Superior temporal gyrus (tissue), 1 donor: ENCODE data around the gene PCDHGA4.
A peak's percentile ranks its signal among the peaks of the same experiment; 100 is the strongest.
"Not testable (repeated sequence)": the region's sequence is repeated elsewhere in the genome, so short reads cannot be mapped to it uniquely, and the experiment has no call there.

Experiments used
- DNase-seq: peaks from one replicate; pipeline ENCODE4 v3.0.0-alpha.2; 2016; ENCODE audit errors: extremely low spot score

The PCDHGA4 gene

DNA sequence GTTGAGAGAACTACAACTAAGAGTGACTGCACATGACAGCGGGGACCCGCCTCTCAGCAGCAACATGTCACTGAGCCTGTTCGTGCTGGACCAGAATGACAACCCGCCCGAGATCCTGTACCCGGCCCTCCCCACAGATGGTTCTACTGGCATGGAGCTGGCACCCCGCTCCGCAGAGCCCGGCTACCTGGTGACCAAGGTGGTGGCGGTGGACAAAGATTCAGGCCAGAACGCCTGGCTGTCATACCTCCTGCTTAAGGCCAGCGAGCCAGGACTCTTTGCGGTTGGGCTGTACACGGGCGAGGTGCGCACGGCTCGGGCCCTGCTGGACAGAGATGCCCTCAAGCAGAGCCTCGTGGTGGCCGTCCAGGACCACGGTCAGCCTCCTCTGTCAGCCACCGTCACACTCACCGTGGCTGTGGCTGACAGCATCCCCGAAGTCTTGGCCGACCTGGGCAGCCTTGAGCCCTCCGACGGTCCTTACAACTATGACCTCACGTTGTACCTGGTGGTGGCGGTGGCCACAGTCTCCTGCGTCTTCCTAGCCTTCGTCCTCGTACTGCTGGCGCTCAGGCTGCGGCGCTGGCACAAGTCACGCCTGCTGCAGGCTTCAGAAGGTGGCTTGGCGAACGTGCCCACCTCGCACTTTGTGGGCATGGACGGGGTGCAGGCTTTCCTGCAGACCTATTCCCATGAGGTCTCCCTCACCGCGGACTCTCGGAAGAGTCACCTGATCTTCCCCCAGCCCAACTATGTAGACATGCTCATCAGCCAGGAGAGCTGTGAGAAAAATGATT, 29.8 kb downstream of the PCDHGA4 start:
- DNase-seq, result no peak

DNA sequence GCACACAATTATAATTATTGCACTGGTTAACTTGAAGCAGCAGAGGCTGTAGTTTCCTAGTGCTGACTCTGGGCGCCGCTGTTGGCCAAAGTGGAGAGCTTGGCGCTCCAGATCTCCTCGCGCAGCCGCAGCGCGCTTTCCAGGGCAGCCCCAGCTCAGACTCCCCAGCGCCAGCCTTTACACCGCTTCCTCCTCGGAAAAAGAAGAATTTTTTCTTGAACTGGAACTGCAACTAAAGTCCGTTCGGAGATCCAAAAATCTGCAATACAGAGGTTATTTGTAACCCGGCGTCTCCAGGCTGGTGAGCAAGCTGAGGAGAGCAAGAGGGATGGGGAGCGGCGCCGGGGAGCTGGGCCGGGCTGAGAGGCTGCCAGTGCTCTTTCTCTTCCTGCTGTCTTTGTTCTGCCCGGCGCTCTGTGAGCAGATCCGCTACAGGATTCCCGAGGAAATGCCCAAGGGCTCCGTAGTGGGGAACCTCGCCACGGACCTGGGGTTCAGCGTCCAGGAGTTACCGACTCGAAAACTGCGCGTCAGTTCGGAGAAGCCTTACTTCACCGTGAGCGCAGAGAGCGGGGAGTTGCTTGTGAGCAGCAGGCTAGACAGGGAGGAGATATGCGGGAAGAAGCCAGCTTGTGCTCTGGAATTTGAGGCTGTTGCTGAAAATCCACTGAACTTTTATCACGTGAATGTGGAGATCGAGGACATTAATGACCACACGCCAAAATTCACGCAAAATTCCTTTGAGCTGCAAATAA, 32.9 kb downstream of the PCDHGA4 start, which contains the start of gene PCDHGB4:
Gene PCDHGB4 (plus strand): TSS at position 142 of the 755 bp plus-strand sequence. CDS start 187 bp downstream, at position 329.
- DNase-seq, result not testable (repeated sequence)

DNA sequence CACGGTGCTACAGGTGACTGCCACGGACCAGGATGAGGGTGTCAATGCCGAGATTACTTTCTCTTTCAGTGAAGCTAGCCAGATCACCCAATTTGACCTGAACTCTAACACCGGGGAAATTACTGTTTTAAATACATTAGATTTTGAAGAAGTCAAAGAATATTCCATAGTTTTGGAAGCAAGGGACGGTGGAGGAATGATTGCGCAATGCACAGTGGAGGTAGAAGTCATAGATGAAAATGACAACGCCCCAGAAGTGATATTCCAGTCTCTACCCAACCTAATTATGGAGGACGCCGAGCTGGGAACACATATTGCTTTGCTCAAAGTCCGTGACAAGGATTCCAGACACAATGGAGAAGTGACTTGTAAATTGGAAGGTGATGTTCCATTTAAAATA, 33.8 kb downstream of the PCDHGA4 start:
- DNase-seq, result no peak

DNA sequence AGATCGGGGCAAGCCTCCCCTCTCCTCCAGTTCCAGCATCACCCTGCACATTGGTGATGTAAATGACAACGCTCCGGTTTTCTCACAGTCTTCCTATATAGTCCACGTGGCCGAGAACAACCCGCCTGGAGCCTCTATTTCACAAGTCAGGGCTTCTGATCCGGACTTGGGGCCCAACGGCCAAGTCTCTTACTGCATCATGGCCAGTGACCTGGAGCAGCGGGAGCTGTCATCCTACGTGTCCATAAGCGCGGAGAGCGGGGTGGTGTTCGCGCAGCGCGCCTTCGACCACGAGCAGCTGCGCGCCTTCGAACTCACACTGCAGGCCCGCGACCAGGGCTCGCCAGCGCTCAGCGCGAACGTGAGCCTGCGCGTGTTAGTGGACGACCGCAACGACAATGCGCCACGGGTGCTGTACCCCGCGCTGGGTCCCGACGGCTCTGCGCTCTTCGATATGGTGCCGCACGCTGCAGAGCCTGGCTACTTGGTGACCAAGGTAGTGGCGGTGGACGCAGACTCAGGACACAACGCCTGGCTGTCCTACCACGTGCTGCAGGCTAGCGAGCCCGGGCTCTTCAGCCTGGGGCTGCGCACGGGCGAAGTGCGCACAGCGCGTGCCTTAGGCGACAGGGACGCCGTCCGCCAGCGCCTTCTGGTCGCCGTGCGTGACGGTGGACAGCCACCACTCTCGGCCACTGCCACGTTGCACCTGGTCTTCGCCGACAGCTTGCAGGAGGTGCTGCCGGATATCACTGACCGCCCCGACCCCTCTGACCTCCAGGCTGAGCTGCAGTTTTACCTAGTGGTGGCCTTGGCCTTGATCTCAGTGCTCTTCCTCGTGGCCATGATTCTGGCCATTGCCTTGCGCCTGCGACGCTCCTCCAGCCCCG, 34.6 kb downstream of the PCDHGA4 start:
- DNase-seq, result no peak

DNA sequence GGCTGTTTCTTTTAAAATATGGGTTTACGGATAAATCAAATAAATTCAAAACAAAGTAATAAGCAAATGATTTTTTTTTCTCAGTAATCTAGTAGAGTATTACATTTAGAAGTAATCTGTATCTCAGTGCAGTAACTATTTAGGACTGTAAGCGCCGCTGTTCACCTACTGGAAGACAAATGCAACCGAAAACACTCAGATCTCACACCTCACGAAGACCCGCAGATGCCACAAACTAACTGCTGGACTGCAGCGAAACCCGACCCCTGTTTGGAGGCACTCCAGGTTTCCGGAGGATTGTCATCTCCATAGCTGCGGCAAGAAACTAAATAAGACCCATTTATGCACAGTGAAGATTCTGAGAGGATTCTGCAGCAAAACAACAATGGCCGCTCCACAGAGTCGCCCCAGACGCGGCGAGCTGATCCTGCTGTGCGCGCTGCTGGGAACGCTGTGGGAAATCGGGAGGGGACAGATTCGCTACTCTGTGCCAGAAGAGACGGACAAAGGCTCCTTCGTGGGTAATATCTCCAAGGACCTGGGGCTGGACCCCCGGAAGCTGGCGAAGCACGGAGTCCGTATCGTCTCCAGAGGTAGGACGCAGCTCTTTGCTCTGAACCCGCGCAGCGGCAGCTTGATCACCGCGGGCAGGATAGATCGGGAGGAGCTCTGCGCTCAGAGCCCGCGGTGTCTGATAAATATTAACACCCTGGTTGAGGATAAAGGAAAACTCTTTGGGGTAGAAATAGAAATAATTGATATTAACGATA, 37.8 kb downstream of the PCDHGA4 start, which contains the start of gene PCDHGA8:
Gene PCDHGA8 (plus strand): TSS at position 205 of the 770 bp plus-strand sequence. CDS start 181 bp downstream, at position 386.
- no peak for DNase-seq

DNA sequence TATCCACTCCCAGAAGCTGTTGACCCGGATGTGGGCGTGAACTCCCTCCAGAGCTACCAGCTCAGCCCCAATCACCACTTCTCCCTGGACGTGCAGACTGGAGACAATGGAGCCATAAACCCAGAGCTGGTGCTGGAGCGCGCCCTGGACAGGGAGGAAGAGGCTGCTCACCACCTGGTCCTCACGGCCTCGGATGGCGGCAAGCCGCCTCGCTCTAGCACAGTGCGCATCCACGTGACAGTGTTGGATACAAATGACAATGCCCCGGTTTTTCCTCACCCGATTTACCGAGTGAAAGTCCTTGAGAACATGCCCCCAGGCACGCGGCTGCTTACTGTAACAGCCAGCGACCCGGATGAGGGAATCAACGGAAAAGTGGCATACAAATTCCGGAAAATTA, 38.4 kb downstream of the PCDHGA4 start:
- no peak for DNase-seq

DNA sequence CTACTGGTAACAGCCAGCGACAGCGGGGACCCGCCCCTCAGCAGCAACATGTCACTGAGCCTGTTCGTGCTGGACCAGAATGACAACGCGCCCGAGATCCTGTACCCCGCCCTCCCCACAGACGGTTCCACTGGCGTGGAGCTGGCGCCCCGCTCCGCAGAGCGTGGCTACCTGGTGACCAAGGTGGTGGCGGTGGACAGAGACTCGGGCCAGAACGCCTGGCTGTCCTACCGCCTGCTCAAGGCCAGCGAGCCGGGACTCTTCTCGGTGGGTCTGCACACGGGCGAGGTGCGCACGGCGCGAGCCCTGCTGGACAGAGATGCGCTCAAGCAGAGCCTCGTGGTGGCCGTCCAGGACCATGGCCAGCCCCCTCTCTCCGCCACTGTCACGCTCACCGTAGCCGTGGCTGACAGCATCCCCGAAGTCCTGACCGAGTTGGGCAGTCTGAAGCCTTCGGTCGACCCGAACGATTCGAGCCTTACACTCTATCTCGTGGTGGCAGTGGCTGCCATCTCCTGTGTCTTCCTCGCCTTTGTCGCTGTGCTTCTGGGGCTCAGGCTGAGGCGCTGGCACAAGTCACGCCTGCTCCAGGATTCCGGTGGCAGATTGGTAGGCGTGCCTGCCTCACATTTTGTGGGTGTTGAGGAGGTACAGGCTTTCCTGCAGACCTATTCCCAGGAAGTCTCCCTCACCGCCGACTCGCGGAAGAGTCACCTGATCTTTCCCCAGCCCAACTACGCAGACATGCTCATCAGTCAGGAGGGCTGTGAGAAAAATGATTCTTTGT, 39.8 kb downstream of the PCDHGA4 start:
- not testable (repeated sequence) for DNase-seq

DNA sequence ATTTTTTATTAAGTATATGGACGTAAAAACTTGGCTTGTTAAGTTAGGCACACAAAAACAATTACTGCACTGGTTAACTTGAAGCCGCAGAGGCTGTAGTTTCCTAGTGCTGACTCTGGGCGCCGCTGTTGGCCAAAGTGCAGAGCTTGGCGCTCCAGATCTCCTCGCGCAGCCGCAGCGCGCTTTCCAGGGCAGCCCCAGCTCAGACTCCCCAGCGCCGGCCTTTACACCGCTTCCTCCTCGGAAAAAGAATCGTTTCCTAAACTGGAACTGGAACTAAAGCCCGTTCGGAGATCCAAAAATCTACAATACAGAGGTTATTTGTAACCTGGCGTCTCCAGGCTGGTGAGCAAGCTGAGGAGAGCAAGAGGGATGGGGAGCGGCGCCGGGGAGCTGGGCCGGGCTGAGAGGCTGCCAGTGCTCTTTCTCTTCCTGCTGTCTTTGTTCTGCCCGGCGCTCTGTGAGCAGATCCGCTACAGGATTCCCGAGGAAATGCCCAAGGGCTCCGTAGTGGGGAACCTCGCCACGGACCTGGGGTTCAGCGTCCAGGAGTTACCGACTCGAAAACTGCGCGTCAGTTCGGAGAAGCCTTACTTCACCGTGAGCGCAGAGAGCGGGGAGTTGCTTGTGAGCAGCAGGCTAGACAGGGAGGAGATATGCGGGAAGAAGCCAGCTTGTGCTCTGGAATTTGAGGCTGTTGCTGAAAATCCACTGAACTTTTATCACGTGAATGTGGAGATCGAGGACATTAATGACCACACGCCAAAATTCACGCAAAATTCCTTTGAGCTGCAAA, 43.1 kb downstream of the PCDHGA4 start, which contains the start of gene PCDHGB5:
Gene PCDHGB5 (plus strand): TSS at position 192 of the 796 bp plus-strand sequence. CDS start 181 bp downstream, at position 373.
- DNase-seq, result peak; percentile 6

DNA sequence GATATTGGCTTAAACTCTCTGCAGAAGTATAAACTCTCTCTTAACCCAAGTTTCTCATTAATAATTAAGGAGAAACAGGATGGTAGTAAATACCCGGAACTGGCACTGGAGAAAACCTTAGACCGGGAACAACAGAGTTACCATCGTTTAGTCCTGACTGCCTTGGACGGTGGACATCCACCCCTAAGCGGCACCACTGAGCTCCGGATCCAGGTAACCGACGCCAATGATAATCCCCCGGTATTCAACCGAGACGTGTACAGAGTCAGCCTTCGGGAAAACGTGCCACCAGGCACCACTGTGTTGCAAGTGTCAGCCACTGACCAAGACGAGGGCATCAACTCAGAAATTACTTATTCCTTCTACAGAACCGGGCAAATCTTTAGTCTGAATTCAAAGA, 43.8 kb downstream of the PCDHGA4 start:
- no peak for DNase-seq

DNA sequence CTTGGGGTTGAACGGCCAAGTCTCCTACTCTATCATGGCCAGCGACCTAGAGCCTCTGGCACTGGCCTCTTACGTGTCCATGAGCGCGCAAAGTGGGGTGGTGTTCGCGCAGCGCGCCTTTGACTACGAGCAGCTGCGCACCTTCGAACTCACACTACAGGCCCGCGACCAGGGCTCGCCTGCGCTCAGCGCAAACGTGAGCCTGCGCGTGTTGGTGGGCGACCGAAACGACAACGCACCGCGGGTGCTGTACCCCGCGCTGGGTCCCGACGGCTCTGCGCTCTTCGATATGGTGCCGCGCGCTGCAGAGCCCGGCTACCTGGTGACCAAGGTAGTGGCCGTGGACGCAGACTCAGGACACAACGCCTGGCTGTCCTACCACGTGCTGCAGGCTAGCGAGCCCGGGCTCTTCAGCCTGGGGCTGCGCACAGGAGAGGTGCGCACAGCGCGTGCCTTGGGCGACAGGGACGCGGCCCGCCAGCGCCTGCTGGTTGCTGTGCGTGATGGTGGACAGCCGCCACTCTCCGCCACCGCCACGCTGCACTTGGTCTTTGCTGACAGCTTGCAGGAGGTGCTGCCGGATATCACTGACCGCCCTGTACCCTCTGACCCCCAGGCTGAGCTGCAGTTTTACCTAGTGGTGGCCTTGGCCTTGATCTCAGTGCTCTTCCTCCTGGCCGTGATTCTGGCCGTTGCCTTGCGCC, 44.9 kb downstream of the PCDHGA4 start:
- DNase-seq, result no peak

DNA sequence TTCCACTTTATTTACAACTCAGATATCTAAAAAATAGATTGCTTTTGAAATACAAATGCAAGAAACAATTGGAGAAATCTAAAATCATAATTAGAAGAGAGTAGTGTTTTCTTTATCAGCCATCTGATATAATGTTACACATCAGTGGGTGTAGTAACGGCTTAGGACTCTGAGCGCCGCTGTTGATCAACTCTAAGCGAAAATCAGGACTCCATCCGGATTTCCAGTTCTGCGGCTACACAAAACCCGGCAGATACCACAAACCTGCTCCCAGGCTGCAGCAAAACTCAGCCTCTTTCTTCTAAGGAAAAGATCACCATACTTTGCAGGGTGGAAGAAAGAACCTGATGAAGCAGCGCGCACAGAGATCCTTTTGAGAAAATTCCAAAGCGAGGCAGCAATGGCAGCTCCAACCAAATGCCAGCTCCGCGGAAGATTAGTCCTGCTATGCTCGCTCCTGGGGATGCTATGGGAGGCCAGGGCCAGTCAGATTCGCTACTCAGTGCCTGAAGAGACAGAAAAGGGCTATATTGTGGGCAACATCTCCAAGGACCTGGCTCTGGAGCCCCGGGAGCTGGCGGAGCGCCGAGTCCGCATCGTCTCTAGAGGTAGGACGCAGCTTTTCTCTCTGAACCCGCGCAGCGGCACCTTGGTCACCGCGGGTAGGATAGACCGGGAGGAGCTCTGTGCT, 47.9 kb downstream of the PCDHGA4 start, which contains the start of gene PCDHGA9:
Gene PCDHGA9 (plus strand): TSS at position 226 of the 691 bp plus-strand sequence. CDS start 175 bp downstream, at position 401.
- DNase-seq, result peak; percentile 55

DNA sequence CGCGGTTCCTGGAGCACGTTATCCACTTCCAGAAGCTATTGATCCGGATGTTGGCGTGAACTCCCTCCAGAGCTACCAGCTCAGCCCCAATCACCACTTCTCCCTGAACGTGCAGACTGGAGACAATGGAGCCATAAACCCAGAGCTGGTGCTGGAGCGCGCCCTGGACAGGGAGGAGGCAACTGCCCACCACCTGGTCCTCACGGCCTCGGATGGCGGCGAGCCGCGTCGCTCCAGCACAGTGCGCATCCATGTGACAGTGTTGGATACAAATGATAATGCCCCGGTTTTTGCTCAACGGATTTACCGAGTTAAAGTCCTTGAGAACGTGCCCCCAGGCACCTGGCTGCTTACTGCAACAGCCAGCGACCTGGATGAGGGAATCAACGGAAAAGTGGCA, 48.6 kb downstream of the PCDHGA4 start:
- no peak for DNase-seq
